Fibroblast of skin of scalp (primary cell): Measurements from ENCODE around the gene PHPT1.
"Not testable (repeated sequence)": the region's sequence is repeated elsewhere in the genome, so short reads cannot be mapped to it uniquely, and the experiment has no call there.

Experiments
- DNase-seq: peaks from one replicate; pipeline ENCODE4 v3.0.0-alpha.2; 2013

PHPT1 gene

DNA sequence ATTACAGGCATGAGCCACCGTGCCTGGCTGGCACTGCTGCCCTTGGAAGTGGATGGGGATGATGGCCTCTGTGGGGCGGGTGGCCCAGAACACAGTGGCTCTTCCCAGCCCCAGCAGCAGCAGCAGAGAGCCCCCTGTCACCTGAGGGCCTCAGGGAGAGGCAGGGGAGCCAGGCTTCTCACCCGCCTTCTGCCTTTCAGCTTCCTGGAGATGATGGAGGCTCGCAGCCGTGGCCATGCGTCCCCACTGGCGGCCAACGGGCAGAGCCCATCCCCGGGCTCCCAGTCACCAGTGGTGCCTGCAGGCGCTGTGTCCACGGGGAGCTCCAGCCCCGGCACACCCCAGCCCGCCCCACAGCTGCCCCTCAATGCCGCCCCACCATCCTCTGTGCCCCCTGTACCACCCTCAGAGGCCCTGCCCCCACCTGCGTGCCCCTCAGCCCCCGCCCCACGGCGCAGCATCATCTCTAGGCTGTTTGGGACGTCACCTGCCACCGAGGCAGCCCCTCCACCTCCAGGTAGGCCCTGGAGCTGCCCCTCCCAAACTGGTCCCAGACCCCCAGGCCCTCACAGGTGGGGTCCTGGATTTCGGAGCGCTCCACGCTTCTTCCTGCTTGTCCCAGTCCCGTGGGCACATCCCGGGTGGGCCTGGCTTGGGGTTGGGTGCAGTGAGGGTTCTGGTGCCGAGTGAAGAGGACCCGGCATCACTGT is 11.9 kb upstream of the PHPT1 start:
- DNase-seq, result no peak

- DNase-seq, result not testable (repeated sequence)
Measured at GRCh38 chr9:136837856-136838277, 11.3 kb upstream of the PHPT1 start.

GRCh38 chr9:136838314-136839228 is 10.6 kb upstream of the PHPT1 start:
- DNase-seq, result no peak

- no peak for DNase-seq
Measured at GRCh38 chr9:136839229-136840139, 9.7 kb upstream of the PHPT1 start.

GRCh38 chr9:136840140-136840876 is 8.9 kb upstream of the PHPT1 start:
- no peak for DNase-seq

DNA sequence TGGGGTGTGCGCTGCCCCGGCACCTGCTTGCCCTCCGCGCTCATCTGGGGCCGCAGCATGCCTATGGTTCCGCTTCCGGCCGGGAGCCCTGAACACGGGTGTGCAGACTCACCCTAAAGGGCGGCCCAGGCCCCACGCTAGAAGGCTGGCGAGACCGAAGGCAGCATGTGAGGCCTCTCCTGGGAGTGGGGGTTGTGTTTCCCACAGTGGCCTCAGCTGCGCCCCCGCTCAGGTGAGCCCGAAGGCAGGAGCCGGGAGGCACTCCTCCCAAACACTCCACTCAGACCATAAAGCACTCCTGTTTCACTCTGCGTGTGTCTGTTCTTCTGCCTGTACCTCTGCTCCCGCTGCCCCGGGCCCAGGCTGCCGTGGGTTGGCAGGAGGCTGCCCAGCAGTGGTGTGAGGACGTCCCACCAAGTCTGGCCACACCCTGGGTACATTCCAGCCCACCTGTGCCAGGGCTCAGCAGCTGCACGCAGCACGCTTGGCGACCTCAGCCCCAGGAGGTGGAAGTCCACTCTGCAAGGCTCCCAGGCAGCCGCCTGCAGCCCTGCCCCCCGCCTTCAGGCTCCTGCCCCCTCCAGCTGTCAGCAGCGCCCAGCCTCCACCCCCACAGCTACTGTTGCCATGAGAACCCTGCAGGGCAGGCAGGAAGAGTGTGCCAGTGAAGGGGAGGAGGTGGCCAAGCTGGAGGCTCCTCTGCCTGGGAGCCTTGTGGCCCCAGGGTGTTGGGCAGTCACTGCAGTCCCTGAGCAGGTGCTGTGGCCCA is 8.1 kb upstream of the PHPT1 start:
- DNase-seq, result peak; percentile 71

- DNase-seq, result not testable (repeated sequence)
Measured at GRCh38 chr9:136841646-136842379, 7.4 kb upstream of the PHPT1 start.

GRCh38 chr9:136842380-136842948 is 6.7 kb upstream of the PHPT1 start, which contains the start of gene AJM1:
Gene AJM1 (plus strand): TSS chr9:136842478. CDS start chr9:136844415, 1,937 bp downstream.
- peak; percentile 75 for DNase-seq

GRCh38 chr9:136843159-136843800 is 5.9 kb upstream of the PHPT1 start:
- DNase-seq, result not testable (repeated sequence)

DNA sequence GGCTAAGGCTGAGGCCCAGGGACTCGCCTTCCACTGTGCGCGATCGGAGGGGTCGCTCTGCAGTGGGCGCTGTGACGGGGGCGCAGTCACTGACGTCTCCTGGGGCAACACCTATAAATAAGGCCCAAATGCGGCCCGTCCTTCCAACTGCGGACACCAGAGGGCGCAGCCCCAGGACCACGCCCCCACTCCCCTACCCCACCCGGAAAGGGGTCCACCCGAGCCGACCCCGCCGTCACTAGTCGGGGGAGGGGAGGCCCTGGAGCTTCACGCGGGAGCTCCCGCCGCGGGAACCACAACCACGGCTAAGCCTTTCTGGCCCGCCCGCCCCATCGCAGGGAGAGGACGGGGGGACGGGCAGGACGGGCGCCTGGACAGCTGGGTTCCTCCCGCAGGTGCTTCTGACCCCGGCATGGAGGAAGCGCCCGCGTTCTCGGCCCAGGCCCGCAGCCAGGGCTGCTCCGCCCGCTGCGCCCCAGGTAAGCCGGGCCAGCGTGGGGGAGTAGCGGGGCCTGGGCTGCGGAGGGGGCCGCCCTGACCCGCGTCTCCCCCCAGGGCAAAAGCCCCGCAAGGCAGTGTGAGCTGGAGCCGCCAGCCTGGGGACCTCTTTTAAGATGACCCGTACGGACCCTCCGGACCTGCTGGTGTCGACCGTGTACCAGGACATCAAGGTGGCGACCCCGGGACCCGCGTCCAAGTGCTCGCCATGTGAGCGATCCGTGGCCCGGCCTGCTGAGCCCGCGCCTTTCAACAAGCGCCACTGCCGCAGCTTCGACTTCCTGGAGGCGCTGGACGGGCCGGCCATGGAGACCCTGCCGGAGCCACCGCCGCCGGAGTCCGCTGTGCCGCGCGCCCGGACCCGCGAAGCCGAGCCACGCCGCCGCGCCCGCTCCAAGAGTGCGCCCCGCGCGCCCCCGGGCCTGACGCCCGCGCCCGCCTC is 5.1 kb upstream of the PHPT1 start:
- not testable (repeated sequence) for DNase-seq

GRCh38 chr9:136844761-136845464 is 4.3 kb upstream of the PHPT1 start:
- no peak for DNase-seq

- no peak for DNase-seq
Measured at GRCh38 chr9:136845465-136846260, 3.5 kb upstream of the PHPT1 start.

GRCh38 chr9:136846376-136847087 is 2.7 kb upstream of the PHPT1 start:
- no peak for DNase-seq

DNA sequence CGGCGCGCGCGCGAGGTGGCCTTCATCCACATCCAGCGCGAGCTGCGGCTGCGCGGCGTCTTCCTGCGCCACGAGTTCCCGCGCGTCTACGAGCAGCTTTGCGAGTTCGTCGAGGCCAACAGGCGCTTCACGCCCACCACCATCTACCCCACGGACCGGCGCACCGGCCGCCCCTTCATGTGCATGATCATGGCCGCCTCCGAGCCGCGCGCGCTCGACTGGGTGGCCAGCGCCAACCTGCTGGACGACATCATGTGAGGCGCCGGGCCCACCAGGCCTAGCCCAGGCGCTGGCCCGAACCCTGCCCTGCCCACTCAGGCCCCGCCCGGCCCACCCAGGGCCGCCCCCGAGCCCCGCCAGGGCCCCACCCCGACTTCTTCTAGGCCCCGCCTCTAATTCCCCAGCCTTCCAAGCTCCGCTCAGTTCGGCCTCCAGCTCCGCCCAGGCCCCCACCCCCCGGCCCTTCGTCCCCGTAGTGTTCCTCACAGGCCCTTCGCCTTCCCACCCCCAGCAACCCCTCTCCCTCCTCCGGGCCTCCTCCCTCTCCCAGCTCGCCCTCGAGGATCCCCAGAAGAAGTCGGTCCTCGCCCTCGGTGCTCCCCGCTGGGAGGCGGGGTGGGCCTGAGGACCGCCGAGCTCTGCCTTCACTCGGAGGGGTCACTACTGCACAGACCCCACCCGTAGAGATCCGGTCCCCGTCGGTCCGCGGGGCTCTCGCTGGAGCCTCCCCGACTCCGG is 2.0 kb upstream of the PHPT1 start:
- peak; percentile 85 for DNase-seq

- DNase-seq, result peak; percentile 86
Measured at GRCh38 chr9:136847826-136848392, 1.3 kb upstream of the PHPT1 start.
